Posterior cingulate gyrus (tissue), 11 donors: ENCODE results near the gene MUC4.

Experiments
- DNase-seq, 10 donors: peaks; one replicate each; pipeline versions ENCODE4 v3.0.0 to v3.0.0-alpha.2; 2020 to 2021; ENCODE audit warnings: mixed read lengths in 3 of 10
- intact Hi-C: fragments of 100-400 bp; cut with DNase I; formaldehyde crosslinking; loops from one replicate; pipeline ENCODE4 v1.15.1; 2023

Gene MUC4

DNA sequence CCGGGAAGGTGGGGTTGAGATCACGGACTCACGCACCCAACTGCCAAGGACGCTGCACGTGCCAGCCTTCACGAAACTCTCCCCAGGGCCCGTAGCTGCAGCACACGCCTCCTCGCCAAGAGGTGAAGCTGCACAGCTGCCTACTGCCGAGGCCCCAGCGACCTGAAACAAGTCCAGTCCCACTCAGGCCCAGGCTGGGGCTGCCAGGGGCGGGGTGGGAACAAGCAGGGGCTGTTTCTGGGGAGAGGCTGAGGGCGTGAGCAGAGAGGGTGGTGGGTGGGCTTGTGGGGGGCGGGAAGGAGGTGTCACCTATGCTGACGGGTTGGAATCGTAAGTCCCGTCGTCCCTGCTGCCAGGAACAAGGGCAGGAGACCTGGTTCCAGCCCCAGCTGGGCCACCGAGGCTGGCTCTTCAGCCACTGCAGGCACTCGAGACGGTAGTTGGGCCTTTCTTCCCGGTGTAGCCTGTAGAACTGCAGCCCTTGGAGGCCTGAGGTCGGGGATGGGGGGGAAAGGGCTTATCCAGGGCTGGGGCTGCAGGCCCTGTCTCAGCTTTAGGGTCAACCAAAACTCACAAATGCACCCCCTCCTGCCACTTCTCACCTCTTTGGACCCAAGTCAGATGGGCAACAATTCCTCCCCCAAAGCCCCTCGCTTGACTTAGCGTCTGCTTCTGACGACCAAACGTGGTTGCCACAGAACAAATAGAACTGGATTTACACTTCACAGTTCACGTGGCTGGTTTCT, 46.6 kb downstream of the MUC4 start:
- intact Hi-C loops, result no loop called here
- DNase-seq, result peak in 2 of 10 donors; percentile 78 to 83

DNA sequence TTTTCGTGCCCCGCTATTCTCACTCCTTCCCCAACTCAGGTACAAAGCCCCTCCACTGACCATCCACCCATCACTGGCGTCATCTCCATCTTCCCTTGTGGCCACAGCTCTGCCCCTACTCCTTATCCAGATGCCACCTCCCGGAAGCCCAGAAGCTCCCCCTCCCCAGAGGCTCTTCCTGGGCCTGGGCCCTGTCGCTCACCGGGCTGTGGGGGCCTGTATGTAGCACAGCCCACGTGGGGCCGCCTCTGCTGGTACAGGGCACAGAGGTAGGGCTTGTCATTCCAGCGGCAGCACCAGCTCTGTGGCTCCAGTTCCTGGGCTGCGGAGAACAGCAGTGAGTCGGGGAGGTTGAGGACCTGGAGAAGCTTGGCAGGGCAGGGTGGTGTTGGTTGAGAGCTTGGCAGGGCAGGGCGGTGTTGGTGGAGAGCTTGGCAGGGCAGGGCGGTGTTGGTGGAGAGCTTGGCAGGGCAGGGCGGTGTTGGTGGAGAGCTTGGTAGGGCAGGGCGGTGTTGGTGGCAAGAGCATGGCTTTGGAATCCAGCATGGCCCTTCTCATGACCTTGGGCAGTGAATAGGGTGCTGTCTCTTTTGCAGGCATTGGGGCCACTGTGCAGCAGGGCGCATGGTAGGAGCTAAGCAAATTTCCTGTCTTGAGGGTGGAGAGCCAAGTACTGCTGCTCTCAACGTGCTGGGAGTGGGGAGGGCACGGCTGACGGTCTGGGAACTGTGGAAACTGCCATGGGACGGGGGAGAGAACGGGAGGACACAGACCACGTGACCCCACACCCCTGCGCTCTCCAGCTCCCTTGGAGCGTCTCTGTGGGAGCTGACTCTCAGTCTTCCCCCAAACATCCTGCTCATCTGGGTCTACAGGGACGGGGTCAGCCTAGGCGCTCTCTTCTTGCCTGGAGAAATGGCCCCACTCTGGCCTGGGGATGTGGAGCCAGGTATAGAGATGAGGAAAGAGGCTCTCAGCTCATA, 47.6 kb downstream of the MUC4 start:
- peak in 2 of 10 donors; percentile 53 to 71 for DNase-seq
- intact Hi-C loops, result no loop called here

GRCh38 chr3:195763076-195763830, 48.5 kb downstream of the MUC4 start:
- intact Hi-C loops, result no loop called here
- peak in 3 of 10 donors; percentile 26 to 80 (median 74) for DNase-seq

GRCh38 chr3:195762611-195763010, 49.1 kb downstream of the MUC4 start:
- intact Hi-C loops, result no loop called here
- peak in 2 of 10 donors; percentile 26 to 77 for DNase-seq

DNA sequence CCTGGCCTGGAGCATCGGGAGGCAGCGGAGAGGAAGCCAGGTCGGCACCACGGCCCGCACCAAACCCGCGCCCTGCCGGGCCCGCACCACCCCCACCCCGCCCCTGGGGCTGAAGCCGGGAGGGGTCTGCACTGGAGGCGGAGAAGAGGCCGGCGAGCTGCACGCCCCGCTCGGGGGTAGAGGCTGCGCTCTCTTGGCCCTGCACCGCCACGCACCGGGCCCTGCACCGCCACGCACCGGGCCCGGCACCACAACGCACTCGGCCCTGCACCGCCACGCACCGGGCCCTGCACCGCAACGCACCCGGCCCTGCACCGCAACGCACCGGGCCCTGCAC, 49.5 kb downstream of the MUC4 start:
- DNase-seq, result peak in 1 of 10 donors; percentile 30
- intact Hi-C loops, result no loop called here

- intact Hi-C loops, result no loop called here
- DNase-seq, result peak in 2 of 10 donors; percentile 45 to 85
Observed at GRCh38 chr3:195761567-195762248, 50.0 kb downstream of the MUC4 start.

- intact Hi-C loops, result no loop called here
Observed at GRCh38 chr3:195761123-195761566, 50.6 kb downstream of the MUC4 start.

GRCh38 chr3:195760345-195761122, 51.2 kb downstream of the MUC4 start:
- DNase-seq, result peak in 4 of 10 donors; percentile 25 to 86 (median 53)
- intact Hi-C loops, result no loop called here

More at GRCh38 chr3:195761123-195761566, 50.6 kb downstream of the MUC4 start:
- peak in 2 of 10 donors; percentile 55 to 69 for DNase-seq

DNA sequence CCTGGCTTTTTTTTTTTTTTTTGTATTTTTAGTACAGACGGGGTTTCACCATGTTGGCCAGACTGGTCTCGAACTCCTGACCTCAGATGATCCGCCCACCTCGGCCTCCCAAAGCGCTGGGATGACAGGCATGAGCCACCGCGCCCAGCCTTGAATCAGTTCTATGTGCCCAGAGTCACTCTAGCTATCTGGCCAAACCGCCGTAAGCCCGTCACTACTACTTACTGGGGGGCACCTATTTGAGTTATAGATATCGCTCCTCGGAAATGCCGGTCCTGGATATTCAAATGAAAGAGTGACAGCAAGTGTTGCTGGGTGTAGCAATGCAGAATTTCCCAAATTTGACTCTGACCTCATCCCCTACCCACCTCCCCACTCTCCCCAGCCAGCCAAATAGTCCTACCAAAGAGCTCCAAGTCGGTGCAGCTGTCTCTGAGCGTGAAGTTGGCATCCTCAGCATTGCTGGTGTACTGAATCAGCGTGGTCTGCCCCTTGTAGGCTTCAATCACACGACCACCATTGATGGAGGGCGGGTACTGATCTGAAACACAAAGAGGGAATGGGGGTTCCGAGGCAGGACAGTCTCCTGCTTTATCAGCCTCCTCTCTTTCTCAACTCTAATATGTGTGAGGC, 52.9 kb downstream of the MUC4 start:
- intact Hi-C loops, result no loop called here
- peak in 3 of 10 donors; percentile 12 to 46 (median 29) for DNase-seq

GRCh38 chr3:195757827-195758226, 53.9 kb downstream of the MUC4 start:
- DNase-seq, result peak in 3 of 10 donors; percentile 16 to 39 (median 33)
- intact Hi-C loops, result no loop called here

GRCh38 chr3:195757438-195757770, 54.3 kb downstream of the MUC4 start:
- intact Hi-C loops, result no loop called here
- peak in 3 of 10 donors; percentile 21 to 56 (median 48) for DNase-seq

DNA sequence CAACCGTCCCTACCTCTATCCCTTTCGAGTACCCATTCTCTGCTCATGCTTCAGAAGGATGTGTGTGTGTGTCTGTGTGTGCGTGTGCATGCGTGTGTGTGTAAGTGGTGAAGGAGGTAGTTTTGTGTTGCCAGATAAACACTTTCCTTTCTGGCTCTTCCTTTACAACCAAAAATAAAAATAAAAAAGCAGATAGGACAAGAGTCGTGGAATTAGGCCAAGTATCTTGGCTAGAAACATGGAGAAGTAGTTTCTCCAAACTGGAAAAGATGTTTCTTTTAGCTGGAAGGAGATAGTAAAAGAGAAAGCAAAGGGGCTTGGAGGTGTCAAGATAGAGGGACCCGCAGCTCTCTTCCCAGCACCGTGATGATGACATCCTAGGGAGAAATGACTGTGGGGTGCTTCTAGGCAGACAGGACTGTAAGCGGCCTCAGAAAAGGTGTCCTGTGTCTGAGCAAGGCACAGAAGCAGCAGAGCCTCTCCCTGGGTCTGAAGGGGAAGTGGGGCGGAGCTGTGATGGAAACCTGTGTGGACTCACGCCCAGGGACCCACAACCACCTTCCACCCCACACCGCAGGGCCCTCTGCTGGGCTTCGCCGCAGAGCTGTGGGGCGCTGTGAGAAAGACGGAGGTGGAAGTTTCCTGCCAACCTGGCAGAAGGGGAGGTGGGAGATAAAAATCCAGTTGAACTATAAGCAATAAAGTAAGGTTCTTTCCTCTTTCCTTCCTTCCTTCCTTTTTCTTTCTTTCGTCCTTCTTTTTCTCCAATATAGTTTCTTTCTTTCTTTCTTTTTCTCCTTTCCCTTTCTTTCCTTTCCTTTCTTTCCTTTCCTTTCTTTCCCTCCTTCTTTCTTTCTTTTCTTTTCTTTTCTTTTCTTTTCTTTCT, 55.7 kb downstream of the MUC4 start:
- intact Hi-C loops, result no loop called here
- peak in 3 of 10 donors; percentile 7 to 65 (median 50) for DNase-seq

GRCh38 chr3:195755391-195755790, 56.3 kb downstream of the MUC4 start:
- intact Hi-C loops, result no loop called here
- DNase-seq, result peak in 3 of 10 donors; percentile 5 to 25 (median 19)

- intact Hi-C loops, result no loop called here
- peak in 2 of 10 donors; percentile 37 to 60 for DNase-seq
Observed at GRCh38 chr3:195754906-195755305, 56.8 kb downstream of the MUC4 start.

DNA sequence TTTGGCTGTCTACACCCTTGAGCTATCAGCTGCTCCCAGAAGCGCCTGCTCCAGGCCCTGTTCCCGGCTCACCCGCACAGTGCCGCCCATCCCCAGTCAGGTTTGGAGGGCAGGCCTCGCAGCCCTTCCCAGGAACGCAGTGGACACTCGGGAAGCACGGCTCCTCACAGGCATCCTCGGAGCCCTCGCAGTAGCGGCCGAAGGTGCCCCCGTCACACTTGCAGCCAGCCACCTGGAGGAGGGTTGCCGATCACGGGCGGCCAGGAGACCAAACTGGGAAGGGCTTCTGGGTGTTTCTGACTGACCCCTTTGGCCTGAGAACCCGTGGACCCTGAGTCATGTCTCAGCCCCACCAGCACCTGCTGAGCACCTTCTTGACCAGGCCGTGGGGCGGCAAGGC, 57.6 kb downstream of the MUC4 start:
- intact Hi-C loops, result no loop called here

GRCh38 chr3:195753581-195753980, 58.1 kb downstream of the MUC4 start:
- peak in 4 of 10 donors; percentile 16 to 70 (median 46) for DNase-seq
- intact Hi-C loops, result no loop called here

More for the DNA sequence above, 57.6 kb downstream of the MUC4 start:
- DNase-seq, result peak in 3 of 10 donors; percentile 53 to 81 (median 70)

GRCh38 chr3:195752546-195753331, 59.0 kb downstream of the MUC4 start:
- intact Hi-C loops, result no loop called here
- peak in 3 of 10 donors; percentile 24 to 73 (median 47) for DNase-seq
